Measurements from ENCODE around the gene IGF2. TPM values are rescaled to one million over a fixed set of nuclear protein-coding genes. Genes with fewer than 3 reads are reported as not detected.
A peak's percentile ranks its signal among the peaks of the same experiment; 100 is the strongest.

The IGF2 gene
- total RNA-seq, 3 donors from 2014 or later: 7.6 to 27.6 (median 12.1) TPM

- ATAC-seq: no peak
- no peak overlapping the region for H3K4me3 ChIP-seq
- no peaks in the 10 kb centered on the region for H3K36me3 ChIP-seq (ENCODE audit: low read depth)
- DNase-seq: peak in 1 of 3 donors; percentile 18
- no peaks in the 10 kb centered on the region for H3K9me3 ChIP-seq
- intact Hi-C loops (cut with DNase I, micrococcal nuclease): no loop called here
- no peak for TF ChIP-seq CTCF (IDR thresholded peaks at IDR 0.05)
- no peaks in the 10 kb centered on the region for H3K4me1 ChIP-seq (ENCODE audit: low read depth)
Measured at GRCh38 chr11:2107941-2108630, 31.1 kb downstream of the IGF2 start.

GRCh38 chr11:2107521-2107920 lies 31.7 kb downstream of the IGF2 start:
- intact Hi-C loops (cut with DNase I, micrococcal nuclease): no loop called here
- Histone ChIP-seq H3K36me3 (ENCODE audit: low read depth) (no peaks in the 10 kb centered on the region), H3K9me3 (no peaks in the 10 kb centered on the region), H3K4me1 (ENCODE audit: low read depth) (no peaks in the 10 kb centered on the region), H3K4me3 (no peak overlapping the region)
- DNase-seq (no peak), ATAC-seq (no peak)
- TF ChIP-seq CTCF (IDR thresholded peaks at IDR 0.05): no peak

GRCh38 chr11:2106583-2107209 lies 32.5 kb downstream of the IGF2 start:
- Histone ChIP-seq H3K36me3 (ENCODE audit: low read depth) (no peaks in the 10 kb centered on the region), H3K9me3 (no peaks in the 10 kb centered on the region), H3K4me1 (ENCODE audit: low read depth) (no peaks in the 10 kb centered on the region), H3K4me3 (no peak overlapping the region)
- intact Hi-C loops (cut with DNase I, micrococcal nuclease): no loop called here
- ATAC-seq (no peak), DNase-seq (no peak)
- TF ChIP-seq CTCF (IDR thresholded peaks at IDR 0.05): no peak

GRCh38 chr11:2105511-2105910 lies 33.7 kb downstream of the IGF2 start:
- Histone ChIP-seq H3K4me3 (no peak overlapping the region), H3K4me1 (ENCODE audit: low read depth) (no peaks in the 10 kb centered on the region), H3K9me3 (no peaks in the 10 kb centered on the region), H3K36me3 (ENCODE audit: low read depth) (no peaks in the 10 kb centered on the region)
- DNase-seq (peak in 1 of 3 donors; percentile 32), ATAC-seq (no peak)
- intact Hi-C loops (cut with DNase I, micrococcal nuclease): no loop called here
- TF ChIP-seq CTCF (IDR thresholded peaks at IDR 0.05): no peak

- DNase-seq: peak in 1 of 3 donors; percentile 22
- no peaks in the 10 kb centered on the region for H3K36me3 ChIP-seq (ENCODE audit: low read depth)
- H3K4me1 ChIP-seq (ENCODE audit: low read depth): no peaks in the 10 kb centered on the region
- TF ChIP-seq CTCF (IDR thresholded peaks at IDR 0.05): no peak
- H3K9me3 ChIP-seq: no peaks in the 10 kb centered on the region
- no peak overlapping the region for H3K4me3 ChIP-seq
- ATAC-seq: no peak
- intact Hi-C loops (cut with DNase I, micrococcal nuclease): no loop called here
Measured at GRCh38 chr11:2104524-2105440, 34.4 kb downstream of the IGF2 start.

All from mucosa of descending colon (tissue), 3 donors.